ENCODE results near the gene RASAL1.

RASAL1 gene

DNA sequence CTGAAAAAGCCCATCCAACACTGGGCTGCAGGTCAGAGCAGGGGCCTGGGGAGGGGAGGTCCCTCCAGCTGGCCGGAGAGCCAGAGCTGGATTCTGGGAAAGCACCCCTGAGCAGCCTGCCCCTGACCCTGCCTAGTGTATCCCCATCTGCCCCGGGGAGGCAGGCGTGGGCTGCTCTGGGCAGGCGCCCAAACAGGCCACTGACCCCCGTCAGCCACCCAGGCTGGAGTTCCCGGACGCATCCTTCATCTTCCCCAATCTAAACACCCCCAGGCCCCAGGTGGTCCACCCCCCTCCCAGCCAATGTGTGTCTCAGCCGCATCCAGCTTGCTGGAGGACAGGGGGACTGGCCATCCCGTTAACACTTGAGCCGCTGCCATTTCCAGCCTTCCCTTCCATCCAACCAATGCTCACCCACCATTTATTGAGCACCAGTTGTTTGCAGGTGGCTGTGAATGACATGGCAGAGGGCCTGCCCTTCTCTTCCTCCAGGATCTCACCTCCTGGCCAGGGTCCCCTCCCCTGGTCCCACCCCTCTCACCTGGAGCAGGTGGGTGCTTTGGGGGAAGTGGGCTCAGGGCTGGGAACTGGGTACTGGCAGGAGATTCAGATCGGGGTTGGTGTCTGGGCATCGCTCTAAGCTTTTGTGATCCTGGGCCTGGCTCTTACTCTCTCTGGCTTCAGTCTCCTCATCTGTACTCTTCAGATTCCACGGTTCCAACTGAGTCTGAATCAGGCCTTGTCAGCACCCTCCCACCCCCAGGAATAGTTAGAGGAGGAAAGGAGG, 79.8 kb downstream of the RASAL1 start:
- no peak for DNase-seq

DNA sequence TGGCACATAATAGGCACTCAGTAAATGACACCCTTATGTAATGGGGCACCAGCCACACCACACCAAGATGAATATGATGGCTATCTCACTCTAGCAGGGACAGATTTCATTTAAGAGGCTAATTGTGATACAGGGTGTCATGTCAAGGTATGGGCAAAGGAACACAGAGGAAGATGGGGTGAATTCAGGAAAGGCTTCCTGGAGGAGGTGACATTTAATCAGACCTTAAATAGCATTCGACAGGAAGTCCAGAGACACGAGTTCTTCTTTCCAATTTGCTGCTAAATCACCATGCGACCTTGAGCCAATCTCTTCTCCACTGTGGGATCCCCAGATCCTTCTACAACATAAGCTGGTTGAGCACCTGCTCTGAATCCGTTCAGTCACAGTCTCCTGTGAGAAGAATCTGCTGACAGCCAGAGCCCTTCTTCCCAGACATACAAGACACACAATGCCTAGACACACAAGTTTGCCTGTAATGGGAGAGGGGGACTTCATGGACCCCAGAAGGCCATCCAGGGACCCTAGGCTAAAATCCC, 80.5 kb downstream of the RASAL1 start:
- no peak for DNase-seq

GRCh38 chr12:113052326-113052725, 83.2 kb downstream of the RASAL1 start:
- DNase-seq, result no peak

DNA sequence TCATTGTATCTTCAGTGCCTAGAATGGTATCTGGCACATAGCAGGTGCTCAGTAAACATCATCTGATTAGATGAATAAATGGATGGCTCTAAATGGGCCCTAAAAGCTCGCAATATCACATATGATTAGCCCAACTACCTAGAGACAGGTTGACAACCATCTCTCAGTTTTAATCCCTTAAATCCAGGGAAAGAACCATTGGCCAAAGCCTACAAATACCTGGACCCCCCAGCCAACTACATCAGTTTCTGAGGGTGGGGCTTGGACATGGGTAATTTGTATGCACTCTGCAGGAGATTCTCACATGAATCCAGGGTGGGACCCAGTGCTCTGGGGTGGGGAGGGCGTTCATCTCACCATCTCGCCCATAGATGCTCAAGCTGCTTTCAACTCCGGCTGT, 83.8 kb downstream of the RASAL1 start:
- no peak for DNase-seq

DNA sequence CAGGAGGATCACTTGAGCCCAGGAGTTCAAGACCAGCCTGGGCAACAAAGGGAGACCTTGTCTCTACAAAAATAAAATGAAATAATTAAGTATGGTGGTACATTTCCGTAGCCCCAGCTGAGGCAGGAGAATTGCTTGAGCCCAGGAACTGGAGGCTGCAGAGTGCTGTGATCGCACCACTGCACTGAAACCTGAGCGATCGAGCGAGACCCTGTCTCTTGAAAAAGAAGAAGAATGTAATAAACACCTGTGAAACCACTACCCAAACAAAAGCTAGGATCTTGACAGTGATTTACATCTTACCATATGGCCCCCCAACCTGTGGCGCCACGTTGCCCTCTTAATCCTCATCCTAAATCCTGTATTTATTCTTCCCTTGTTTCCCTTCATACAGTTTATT, 84.8 kb downstream of the RASAL1 start:
- no peak for DNase-seq

DNA sequence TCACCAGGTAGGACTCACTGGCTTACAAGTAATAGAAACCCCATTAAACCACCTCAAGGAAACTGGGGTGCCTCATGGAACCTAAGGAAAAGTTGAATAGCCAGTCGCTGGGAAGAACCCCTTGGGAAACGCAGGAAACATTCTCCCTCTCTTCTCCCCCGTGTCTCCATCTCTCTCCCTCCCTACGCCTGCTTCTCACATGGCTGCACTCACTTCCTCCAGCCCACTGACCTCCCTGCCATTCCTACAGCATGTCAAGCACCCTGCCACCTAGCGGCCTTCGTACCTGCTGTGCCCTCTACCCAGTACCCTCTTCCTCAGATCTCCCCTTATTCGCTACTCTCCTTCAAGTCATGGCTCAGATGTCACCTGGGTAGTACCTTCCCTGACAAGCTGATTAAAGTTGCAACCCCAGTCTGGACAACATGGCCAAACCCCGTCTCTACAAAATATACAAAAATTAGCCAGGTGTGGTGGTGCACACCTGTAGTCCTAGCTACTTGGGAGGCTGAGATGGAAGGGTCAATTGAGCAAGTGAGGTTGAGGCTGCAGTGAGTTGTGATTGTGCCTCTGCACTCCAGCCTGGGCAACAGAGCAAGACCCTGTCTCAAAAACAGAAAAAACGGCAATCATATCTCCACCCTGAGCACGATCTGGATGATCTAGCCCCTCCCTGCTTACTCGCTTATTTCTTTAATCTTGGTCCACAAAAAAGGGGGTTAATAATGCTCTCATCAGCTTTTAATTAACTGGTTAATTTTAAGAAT, 85.4 kb downstream of the RASAL1 start:
- DNase-seq, result no peak
